ENCODE measurements around the gene MYO18B.

Gene MYO18B

GRCh38 chr22:25747245-25747944 lies 5.4 kb downstream of the MYO18B start:
- POLR2A ChIA-PET = no interaction called here
- CTCF ChIA-PET = no interaction called here
- no peak for DNase-seq (ENCODE audit: extremely low spot score)
- no peak for TF ChIP-seq CTCF (IDR thresholded peaks at IDR 0.05; ENCODE audit: control extremely low read depth, extremely low read depth, low read depth, missing control alignments)

GRCh38 chr22:25748140-25748539 lies 6.2 kb downstream of the MYO18B start:
- ChIA-PET POLR2A (no interaction called here), CTCF (interaction anchor here (1.0 kb wide), 1 partner anchor 8 kb away, joined by 3 read pairs; no protein-coding TSS in a partner anchor)
- DNase-seq (ENCODE audit: extremely low spot score) = no peak
- TF ChIP-seq CTCF (IDR thresholded peaks at IDR 0.05; ENCODE audit: control extremely low read depth, extremely low read depth, low read depth, missing control alignments) = no peak

GRCh38 chr22:25748704-25749103 lies 6.7 kb downstream of the MYO18B start:
- ChIA-PET POLR2A (no interaction called here), CTCF (interaction anchor here (1.0 to 1.7 kb wide), 3 partner anchors 9 to 205 kb away, joined by 3 to 7 read pairs (median 5); no protein-coding TSS in a partner anchor)
- no peak for DNase-seq (ENCODE audit: extremely low spot score)
- TF ChIP-seq CTCF (IDR thresholded peaks at IDR 0.05; ENCODE audit: control extremely low read depth, extremely low read depth, low read depth, missing control alignments) = no peak

- TF ChIP-seq CTCF (IDR thresholded peaks at IDR 0.05; ENCODE audit: control extremely low read depth, extremely low read depth, low read depth, missing control alignments) = no peak
- ChIA-PET CTCF (interaction anchor here (1.0 to 1.8 kb wide), 10 partner anchors 10 to 547 kb away, joined by 3 to 7 read pairs (median 4); no protein-coding TSS in a partner anchor), POLR2A (interaction anchor here (0.6 kb wide), 1 partner anchor 394 kb away, joined by 3 read pairs; no protein-coding TSS in a partner anchor)
- peak; percentile 67 for DNase-seq (ENCODE audit: extremely low spot score)
Measured at GRCh38 chr22:25749420-25750169, 7.6 kb downstream of the MYO18B start.

GRCh38 chr22:25750569-25751173 lies 8.7 kb downstream of the MYO18B start:
- ChIA-PET POLR2A (no interaction called here), CTCF (interaction anchor here (1.1 to 1.8 kb wide), 7 partner anchors 10 to 548 kb away, joined by 3 to 6 read pairs (median 4); no protein-coding TSS in a partner anchor)
- no peak for DNase-seq (ENCODE audit: extremely low spot score)
- TF ChIP-seq CTCF (IDR thresholded peaks at IDR 0.05; ENCODE audit: control extremely low read depth, extremely low read depth, low read depth, missing control alignments) = no peak

GRCh38 chr22:25751174-25751581 lies 9.2 kb downstream of the MYO18B start:
- no peak for TF ChIP-seq CTCF (IDR thresholded peaks at IDR 0.05; ENCODE audit: control extremely low read depth, extremely low read depth, low read depth, missing control alignments)
- ChIA-PET POLR2A (no interaction called here), CTCF (interaction anchor here (0.7 to 1.7 kb wide), 4 partner anchors 10 to 22 kb away, joined by 3 to 6 read pairs (median 4); no protein-coding TSS in a partner anchor)
- no peak for DNase-seq (ENCODE audit: extremely low spot score)
